ENCODE measurements around the gene ANKK1.

The ANKK1 gene

GRCh38 chr11:113387605-113388211, at the start of gene ANKK1:
Gene ANKK1 (plus strand): TSS chr11:113387779. CDS start chr11:113387885, 106 bp downstream.
- DNase-seq: no peak

- DNase-seq: no peak
These were observed 48.8 kb upstream of the ANKK1 start for GRCh38 chr11:113338730-113339129.

GRCh38 chr11:113339929-113340589, 47.5 kb upstream of the ANKK1 start:
- DNase-seq: no peak

- no peak for DNase-seq
These were observed 46.0 kb upstream of the ANKK1 start for GRCh38 chr11:113341388-113342165.

GRCh38 chr11:113345978-113346377, 41.6 kb upstream of the ANKK1 start:
- no peak for DNase-seq

GRCh38 chr11:113349528-113349927, 38.1 kb upstream of the ANKK1 start:
- no peak for DNase-seq

GRCh38 chr11:113350336-113351067, 37.1 kb upstream of the ANKK1 start:
- DNase-seq: no peak

GRCh38 chr11:113351068-113351450, 36.5 kb upstream of the ANKK1 start:
- DNase-seq: no peak

- DNase-seq: no peak
These were observed 36.1 kb upstream of the ANKK1 start for GRCh38 chr11:113351480-113351879.

- DNase-seq: no peak
These were observed 31.4 kb upstream of the ANKK1 start for GRCh38 chr11:113356203-113356602.

- DNase-seq: no peak
These were observed 24.2 kb upstream of the ANKK1 start for GRCh38 chr11:113363406-113363805.

GRCh38 chr11:113363996-113364641, 23.5 kb upstream of the ANKK1 start:
- DNase-seq: no peak

- DNase-seq: no peak
These were observed 21.7 kb upstream of the ANKK1 start for GRCh38 chr11:113365895-113366294.

GRCh38 chr11:113369411-113369810, 18.2 kb upstream of the ANKK1 start:
- DNase-seq: no peak

GRCh38 chr11:113370634-113371033, 16.9 kb upstream of the ANKK1 start:
- no peak for DNase-seq

- no peak for DNase-seq
These were observed 15.3 kb upstream of the ANKK1 start for GRCh38 chr11:113372309-113372708.

- DNase-seq: no peak
These were observed 14.3 kb upstream of the ANKK1 start for GRCh38 chr11:113373306-113373705.

GRCh38 chr11:113373981-113374560, 13.5 kb upstream of the ANKK1 start:
- no peak for DNase-seq

GRCh38 chr11:113375402-113375801, 12.2 kb upstream of the ANKK1 start:
- no peak for DNase-seq

- DNase-seq: no peak
These were observed 11.4 kb upstream of the ANKK1 start for GRCh38 chr11:113376156-113376555.

- no peak for DNase-seq
These were observed 9.7 kb upstream of the ANKK1 start for GRCh38 chr11:113377681-113378412.

- no peak for DNase-seq
These were observed 8.9 kb upstream of the ANKK1 start for GRCh38 chr11:113378692-113379091.

Measured in CD4-positive, alpha-beta T cell treated with Interleukin-21 for 1 hour (primary cell).